ENCODE measurements around the gene ABHD12B.

Gene ABHD12B, protein sequence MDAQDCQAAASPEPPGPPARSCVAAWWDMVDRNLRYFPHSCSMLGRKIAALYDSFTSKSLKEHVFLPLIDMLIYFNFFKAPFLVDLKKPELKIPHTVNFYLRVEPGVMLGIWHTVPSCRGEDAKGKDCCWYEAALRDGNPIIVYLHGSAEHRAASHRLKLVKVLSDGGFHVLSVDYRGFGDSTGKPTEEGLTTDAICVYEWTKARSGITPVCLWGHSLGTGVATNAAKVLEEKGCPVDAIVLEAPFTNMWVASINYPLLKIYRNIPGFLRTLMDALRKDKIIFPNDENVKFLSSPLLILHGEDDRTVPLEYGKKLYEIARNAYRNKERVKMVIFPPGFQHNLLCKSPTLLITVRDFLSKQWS

DNA sequence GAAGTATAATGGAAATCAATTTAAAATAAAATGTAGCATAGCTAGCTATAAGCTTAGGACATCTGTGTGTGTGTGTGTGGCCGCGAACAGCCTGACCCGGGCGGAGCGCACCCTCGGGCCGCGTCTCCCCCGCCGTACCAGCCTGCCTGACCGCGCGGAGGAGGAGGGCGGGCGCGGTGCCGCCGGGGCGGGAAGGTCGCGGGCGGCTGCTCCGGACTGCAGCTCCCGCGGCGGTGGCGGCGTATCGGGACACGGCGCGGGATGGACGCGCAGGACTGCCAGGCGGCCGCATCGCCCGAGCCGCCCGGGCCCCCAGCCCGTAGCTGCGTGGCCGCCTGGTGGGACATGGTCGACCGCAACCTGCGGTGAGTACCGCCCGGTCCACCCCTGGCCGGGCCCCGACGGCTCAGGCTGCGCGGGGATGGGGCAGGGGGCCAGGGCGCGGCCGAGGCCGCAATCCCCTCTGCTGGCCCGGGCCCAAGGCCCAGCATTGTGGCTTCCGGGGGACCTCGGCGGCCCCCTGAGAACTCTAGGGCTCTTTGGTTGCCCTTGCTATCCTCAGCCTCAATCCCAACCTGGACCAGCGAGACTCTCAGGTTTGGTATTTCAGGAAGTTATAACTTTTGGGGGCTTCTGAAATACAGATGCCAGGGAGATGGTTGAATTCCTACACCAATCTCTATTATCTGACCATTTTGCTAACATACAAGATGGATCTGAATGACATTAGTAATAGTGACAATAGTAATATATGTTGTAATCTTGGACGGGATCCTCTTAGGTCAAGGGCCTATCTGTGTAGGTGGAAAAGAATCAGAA lies at the start of gene ABHD12B:
TSS of gene ABHD12B (plus strand) at position 140 of the 819 bp plus-strand sequence. CDS start at position 262, 122 bp downstream.
- no peak within 1 kb of the TSS for H3K4me3 ChIP-seq (ENCODE audit: low read depth in 1 of 2, low read length in 1 of 2)
- TF ChIP-seq, protein P1, sequence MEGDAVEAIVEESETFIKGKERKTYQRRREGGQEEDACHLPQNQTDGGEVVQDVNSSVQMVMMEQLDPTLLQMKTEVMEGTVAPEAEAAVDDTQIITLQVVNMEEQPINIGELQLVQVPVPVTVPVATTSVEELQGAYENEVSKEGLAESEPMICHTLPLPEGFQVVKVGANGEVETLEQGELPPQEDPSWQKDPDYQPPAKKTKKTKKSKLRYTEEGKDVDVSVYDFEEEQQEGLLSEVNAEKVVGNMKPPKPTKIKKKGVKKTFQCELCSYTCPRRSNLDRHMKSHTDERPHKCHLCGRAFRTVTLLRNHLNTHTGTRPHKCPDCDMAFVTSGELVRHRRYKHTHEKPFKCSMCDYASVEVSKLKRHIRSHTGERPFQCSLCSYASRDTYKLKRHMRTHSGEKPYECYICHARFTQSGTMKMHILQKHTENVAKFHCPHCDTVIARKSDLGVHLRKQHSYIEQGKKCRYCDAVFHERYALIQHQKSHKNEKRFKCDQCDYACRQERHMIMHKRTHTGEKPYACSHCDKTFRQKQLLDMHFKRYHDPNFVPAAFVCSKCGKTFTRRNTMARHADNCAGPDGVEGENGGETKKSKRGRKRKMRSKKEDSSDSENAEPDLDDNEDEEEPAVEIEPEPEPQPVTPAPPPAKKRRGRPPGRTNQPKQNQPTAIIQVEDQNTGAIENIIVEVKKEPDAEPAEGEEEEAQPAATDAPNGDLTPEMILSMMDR (IDR thresholded peaks at IDR 0.05) = no peak
- H3K36me3 ChIP-seq = peaks cover 24% of the 10 kb centered on the region
- H3K27ac ChIP-seq = no peak within 1 kb of the TSS
- H3K9me3 ChIP-seq = no peaks in the 10 kb centered on the region
- peaks cover 20 to 31% of the 10 kb centered on the region in 2 experiments for H3K4me1 ChIP-seq (ENCODE audit: control insufficient read depth in 1 of 2, insufficient read depth in 1 of 2, low read depth in 1 of 2, low read length in 1 of 2)
- peaks cover 28% of the 10 kb centered on the region for H3K27me3 ChIP-seq

DNA sequence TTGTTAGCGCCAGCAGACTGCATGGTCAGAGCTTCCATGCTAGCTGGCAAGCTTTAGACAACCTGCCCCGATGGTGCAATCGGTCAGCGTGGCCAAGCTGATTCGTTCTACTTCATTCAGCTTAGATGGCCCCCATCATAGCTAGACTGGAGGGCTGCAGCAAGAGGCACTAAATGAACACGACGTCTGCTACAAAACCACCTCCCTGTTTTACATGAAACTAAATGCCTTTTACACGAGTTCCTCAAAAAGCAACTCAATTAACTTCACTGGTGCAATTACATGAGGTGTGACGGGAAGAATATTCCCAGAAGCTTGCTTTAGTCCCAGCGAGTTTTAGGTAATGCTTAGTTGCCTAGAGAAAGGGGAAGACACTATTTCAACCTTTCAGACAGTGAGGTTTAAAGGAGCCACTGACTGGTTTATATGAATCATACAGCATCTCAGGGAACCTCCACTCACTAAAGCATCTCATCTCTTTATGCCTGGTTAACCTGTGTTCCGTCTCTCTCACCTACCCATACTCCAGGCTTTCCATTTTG lies 49.3 kb upstream of the ABHD12B start:
- Histone ChIP-seq H3K27ac (peak overlapping the region; percentile 94), H3K4me1 (ENCODE audit: control insufficient read depth in 1 of 2, insufficient read depth in 1 of 2, low read depth in 1 of 2, low read length in 1 of 2) (peaks cover 90 to 94% of the 10 kb centered on the region in 2 experiments), H3K27me3 (no peaks in the 10 kb centered on the region), H3K36me3 (peaks cover 14% of the 10 kb centered on the region), H3K4me3 (ENCODE audit: low read depth in 1 of 2, low read length in 1 of 2) (peak overlapping the region; percentile 56 to 57), H3K9me3 (no peaks in the 10 kb centered on the region)
- TF ChIP-seq, protein P1 (IDR thresholded peaks at IDR 0.05) = no peak

DNA sequence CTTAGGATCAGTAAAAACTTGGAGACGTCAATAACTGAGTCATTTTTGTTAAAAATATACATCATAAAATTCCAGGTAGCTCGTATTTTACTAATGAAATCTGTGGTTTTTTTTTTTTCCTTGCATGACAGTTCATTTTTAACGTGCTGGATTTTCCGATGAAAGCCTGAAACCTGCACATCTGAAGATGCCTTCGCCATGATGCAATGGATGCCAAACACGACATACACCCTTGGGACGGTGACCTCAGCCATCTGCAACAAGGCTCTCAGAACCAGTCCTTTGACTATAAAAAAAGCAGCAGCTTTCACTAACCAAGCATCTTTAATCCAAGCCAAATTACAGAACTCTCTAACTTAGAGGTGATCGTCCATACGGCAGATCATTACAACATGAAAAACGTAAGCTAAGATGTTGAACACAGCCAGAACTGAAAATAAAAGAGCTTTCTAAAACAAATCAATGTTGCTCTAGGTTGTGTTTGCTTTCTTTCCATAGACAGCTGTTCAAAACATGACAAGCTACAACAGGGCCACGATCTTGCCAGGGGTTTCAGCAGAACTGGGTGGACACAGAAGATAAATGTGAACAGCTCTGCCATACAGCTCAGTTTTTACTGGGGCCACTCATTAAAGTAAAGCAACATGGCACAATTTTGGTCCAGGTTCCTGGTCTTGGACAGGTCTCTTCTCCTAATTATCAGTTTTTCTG lies 48.6 kb upstream of the ABHD12B start:
- H3K4me3 ChIP-seq (ENCODE audit: low read depth in 1 of 2, low read length in 1 of 2) = peak overlapping the region; percentile 56 to 57
- TF ChIP-seq, protein P1 (IDR thresholded peaks at IDR 0.05) = no peak
- no peaks in the 10 kb centered on the region for H3K9me3 ChIP-seq
- peaks cover 11% of the 10 kb centered on the region for H3K36me3 ChIP-seq
- peak overlapping the region; percentile 94 for H3K27ac ChIP-seq
- no peaks in the 10 kb centered on the region for H3K27me3 ChIP-seq
- H3K4me1 ChIP-seq (ENCODE audit: control insufficient read depth in 1 of 2, insufficient read depth in 1 of 2, low read depth in 1 of 2, low read length in 1 of 2) = peaks cover 97 to 99% of the 10 kb centered on the region in 2 experiments

DNA sequence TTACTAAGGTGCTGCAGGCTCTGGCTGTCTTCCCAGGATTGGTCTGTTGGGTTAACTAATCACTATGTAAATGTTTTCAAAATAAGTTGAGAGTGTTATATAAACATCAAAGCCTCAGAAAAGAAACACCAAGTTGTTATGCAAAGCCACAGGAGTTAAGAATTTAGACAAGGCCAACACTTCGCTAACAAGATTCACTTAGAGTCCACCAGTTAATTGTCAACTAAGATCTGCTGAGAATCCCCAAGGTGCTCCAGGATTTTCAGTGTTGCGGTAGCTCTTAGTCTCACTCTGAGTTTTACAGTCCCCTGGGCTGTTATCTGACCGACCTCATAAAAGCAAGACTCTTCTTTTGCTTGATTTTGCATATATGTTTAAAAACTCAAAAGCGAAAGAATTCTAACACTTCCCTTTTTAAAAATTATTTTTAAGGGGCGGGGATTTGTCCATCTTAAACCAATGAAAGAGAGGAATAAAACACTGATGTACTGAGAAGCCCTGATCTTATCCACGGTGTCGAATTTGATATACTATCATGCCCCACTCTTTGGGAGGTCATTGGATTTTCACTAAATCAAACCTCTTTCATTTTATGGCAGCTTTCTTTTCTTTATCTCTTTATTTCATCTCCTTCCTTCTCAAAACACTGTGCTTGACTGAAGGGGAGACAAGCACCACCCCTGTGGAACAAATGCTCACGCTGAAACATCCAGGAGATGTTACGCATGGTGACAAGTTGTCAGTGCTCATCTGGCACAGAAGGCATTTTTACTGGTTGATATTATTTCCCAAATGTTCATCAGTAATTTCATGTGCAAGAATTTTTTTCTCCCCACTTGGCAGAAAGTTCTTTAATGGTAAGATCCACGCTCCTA lies 47.9 kb upstream of the ABHD12B start:
- Histone ChIP-seq H3K9me3 (no peaks in the 10 kb centered on the region), H3K4me3 (ENCODE audit: low read depth in 1 of 2, low read length in 1 of 2) (peak overlapping the region; percentile 56 to 57), H3K4me1 (ENCODE audit: control insufficient read depth in 1 of 2, insufficient read depth in 1 of 2, low read depth in 1 of 2, low read length in 1 of 2) (peaks cover 99 to 100% of the 10 kb centered on the region in 2 experiments), H3K27ac (peak overlapping the region; percentile 94), H3K27me3 (no peaks in the 10 kb centered on the region), H3K36me3 (peaks cover 11% of the 10 kb centered on the region)
- TF ChIP-seq, protein P1 (IDR thresholded peaks at IDR 0.05) = no peak
